ENCODE results near the gene BDH1.
"Not testable (repeated sequence)": the region's sequence is repeated elsewhere in the genome, so short reads cannot be mapped to it uniquely, and the experiment has no call there.

Gene BDH1, protein sequence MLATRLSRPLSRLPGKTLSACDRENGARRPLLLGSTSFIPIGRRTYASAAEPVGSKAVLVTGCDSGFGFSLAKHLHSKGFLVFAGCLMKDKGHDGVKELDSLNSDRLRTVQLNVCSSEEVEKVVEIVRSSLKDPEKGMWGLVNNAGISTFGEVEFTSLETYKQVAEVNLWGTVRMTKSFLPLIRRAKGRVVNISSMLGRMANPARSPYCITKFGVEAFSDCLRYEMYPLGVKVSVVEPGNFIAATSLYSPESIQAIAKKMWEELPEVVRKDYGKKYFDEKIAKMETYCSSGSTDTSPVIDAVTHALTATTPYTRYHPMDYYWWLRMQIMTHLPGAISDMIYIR

DNA sequence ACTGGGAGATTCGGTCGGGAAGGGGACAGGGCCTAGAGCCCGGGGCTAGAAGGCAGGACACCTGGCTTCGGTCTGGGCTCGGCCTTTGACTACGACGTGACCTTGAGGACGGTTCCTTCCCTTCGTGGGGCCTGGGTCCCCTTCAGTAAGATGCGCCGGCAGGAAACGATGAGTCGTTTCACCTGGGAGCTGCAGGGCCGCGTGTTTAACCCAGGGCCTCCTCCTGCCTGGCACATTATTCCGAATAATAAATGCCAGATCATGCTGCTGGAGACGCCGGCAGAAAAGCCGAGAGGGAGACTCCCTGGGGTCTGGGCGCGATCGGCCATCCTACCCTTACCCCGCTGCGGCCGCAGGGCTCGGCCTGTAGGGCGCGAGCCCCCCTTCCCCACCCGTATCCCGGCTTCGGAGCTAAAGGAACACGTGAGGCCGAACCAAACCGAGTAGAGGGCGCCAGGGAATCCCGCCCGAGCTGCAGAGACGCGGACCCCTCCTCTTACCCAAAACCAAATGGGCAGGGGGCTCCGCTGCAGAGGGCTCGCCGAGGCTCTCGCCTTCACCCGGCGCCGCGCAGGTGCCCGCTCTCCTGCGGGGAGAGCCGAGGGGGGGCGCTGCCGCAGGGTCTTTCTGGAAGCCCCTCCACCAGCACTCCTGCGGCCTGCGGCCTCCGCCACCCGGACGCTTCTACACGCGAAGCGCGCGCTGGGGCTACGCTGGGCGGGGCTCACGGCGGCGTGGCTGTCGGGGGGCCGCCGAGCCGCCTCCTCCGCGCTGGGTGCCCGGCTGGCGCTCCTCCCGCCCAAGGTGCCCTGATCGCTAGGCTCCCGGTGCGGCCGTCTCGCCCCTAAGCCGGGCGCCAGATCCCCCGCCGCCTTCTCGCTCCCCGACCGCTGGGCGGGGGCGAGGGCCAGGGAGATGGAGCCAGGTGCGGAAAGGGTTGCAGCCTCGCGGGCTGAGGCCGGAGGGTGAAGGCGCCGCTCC, at the start of gene BDH1:
Gene BDH1, minus strand, starts transcription at position 688 of the 981 bp plus-strand sequence. CDS start 9,525 bp downstream, outside the sequence.
- Mint-ChIP-seq H3K9me3 (no peaks in the 10 kb centered on the region), H3K4me1 (peaks cover 16% of the 10 kb centered on the region), H3K36me3 (ENCODE audit: low read depth) (peaks cover 24% of the 10 kb centered on the region), H3K27ac (peak within 1 kb of the TSS; percentile 91), H3K27me3 (peaks cover 7% of the 10 kb centered on the region), H3K4me3 (peak within 1 kb of the TSS; percentile 89)
- ATAC-seq (peak; percentile 44), DNase-seq (peak; percentile 79)

DNA sequence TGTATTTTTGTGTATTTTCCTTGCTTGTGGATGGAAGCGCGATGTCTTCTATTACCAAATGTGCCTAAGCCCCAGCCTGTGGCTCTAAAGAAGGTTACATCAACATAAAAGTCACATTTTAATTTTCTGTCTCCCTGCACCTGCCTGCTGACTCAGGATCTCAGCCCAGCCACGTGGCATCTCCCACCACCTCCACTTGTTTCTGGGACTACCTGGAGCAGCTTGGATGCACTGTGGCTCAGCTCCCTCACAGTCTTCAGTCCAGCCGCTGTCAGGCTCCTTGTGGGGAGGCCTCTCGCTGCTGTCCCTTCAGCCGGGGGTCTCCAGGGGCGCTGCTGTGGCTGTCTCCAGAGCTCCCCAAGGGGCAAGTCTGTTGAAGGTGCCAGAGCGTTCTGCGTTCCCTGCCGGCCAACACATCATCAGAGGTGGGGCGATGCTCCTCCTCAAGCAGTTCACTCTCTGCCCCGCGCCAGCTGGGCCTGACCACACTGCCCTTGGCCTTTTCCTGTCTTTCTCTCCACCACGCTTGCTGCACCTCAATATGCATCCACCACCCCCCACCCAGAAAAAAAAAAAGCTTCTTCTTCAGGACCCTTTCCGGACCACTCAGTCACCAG, 47.7 kb upstream of the BDH1 start:
- Mint-ChIP-seq H3K9me3 (no peaks in the 10 kb centered on the region), H3K27ac (peak overlapping the region; percentile 35), H3K4me3 (no peak overlapping the region), H3K4me1 (peaks cover 5% of the 10 kb centered on the region), H3K36me3 (ENCODE audit: low read depth) (peaks cover 15% of the 10 kb centered on the region), H3K27me3 (no peaks in the 10 kb centered on the region)
- DNase-seq (no peak), ATAC-seq (no peak)

DNA sequence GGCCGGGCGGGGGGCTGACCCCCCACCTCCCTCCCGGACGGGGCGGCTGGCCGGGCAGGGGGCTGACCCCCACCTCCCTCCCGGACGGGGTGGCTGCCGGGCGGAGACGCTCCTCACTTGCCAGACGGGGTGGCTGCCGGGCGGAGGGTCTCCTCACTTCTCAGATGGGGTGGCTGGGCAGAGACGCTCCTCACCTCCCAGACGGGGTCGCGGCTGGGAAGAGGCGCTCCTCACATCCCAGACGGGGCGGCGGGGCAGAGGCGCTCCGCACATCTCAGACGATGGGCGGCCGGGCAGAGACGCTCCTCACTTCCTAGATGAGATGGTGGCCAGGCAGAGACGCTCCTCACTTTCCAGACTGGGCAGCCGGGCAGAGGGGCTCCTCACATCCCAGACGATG, 46.6 kb upstream of the BDH1 start:
- H3K4me3 Mint-ChIP-seq; ATAC-seq; H3K27ac Mint-ChIP-seq; H3K27me3 Mint-ChIP-seq; H3K4me1 Mint-ChIP-seq; DNase-seq; H3K36me3 Mint-ChIP-seq (ENCODE audit: low read depth); H3K9me3 Mint-ChIP-seq: not testable (repeated sequence)

DNA sequence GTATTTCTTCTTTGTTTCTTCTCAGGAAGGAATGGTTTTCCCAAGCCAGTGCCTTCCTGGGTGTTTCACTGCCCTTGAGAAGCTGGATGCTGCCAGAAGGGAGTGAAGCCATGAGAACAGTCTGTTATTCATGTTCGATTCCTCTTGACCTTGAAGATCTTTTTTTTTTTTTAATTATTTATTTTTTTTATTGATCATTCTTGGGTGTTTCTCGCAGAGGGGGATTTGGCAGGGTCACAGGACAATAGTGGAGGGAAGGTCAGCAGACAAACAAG, 45.7 kb upstream of the BDH1 start:
- H3K4me3 Mint-ChIP-seq; H3K4me1 Mint-ChIP-seq; ATAC-seq; H3K36me3 Mint-ChIP-seq (ENCODE audit: low read depth); H3K9me3 Mint-ChIP-seq; DNase-seq; H3K27ac Mint-ChIP-seq; H3K27me3 Mint-ChIP-seq: not testable (repeated sequence)

DNA sequence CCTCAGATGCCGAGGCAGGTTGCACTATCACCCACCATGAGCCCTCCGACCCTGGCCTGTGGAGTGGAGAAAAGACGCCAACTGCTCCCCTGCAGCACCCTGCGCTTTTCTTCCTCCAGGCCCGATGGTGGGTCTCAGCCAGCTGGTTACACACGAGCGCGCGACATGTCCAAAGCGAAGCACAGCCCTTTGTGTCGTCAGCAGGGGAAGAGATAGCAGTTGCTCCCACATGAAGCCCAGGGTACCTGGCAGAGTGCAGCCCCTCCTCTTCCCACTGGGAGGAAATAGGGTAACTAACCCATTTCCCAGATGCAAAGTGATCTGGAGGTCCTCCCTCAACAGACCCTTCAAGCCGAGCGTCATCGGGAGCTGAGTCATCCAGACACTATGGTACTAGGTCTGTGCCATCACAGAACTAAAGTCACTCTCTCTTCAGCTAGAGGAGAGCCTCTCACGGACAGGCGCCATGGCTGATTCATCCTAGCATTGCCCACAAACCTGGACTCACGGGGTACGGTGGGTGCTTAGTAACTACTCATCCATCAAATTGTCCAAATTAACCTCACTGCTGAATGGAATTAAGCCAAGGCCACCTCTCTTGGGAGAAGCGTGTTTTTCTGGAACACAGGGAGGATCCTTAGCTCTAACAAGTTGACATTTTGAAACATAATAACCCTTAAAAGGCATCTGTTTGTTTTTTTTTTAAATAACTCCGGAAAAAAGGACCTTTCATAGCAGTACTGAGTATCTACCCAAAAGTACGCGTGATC, 45.2 kb upstream of the BDH1 start:
- peaks cover 2% of the 10 kb centered on the region for H3K36me3 Mint-ChIP-seq (ENCODE audit: low read depth)
- H3K27me3 Mint-ChIP-seq, result no peaks in the 10 kb centered on the region
- peaks cover 5% of the 10 kb centered on the region for H3K4me1 Mint-ChIP-seq
- H3K27ac Mint-ChIP-seq, result no peak overlapping the region
- ATAC-seq (peak; percentile 41), DNase-seq (no peak)
- no peak overlapping the region for H3K4me3 Mint-ChIP-seq
- H3K9me3 Mint-ChIP-seq, result no peaks in the 10 kb centered on the region

DNA sequence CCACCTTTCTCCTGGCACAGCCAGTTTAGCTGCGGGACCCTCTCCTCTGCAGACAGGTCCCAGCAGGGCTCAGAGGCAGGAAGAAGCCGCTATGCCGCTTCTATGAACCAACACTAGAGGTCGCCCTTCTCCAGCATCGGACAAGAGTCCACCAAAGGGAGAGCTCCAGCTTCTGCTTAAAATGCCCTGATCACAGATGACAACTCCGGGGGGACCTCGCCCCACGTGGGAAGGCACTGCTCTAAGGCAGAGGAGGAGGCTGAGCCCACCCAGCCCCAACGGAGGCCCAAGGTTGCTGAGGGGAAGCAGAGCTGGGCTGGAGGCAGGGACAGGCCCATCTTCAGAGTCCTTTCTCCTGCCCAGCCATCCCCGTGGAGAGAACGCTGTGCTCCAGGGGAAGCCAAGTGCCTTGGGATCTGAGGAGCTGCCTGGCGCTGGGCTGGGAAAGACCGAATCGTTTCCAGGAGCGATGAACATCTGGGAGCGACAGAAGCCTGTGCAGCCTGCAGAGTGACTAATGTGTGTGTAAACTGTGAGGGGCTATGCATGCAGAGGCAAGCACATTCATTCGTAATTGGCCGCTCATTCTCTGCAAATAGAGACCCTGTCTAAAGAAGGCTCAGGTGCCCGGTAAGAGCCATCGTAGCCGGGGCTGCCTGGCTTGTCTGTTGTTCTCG, 43.5 kb upstream of the BDH1 start:
- no peaks in the 10 kb centered on the region for H3K27me3 Mint-ChIP-seq
- ATAC-seq (peak; percentile 98), DNase-seq (peak; percentile 76)
- H3K36me3 Mint-ChIP-seq (ENCODE audit: low read depth), result peaks cover 2% of the 10 kb centered on the region
- H3K4me1 Mint-ChIP-seq, result peaks cover 5% of the 10 kb centered on the region
- H3K9me3 Mint-ChIP-seq, result no peaks in the 10 kb centered on the region
- H3K4me3 Mint-ChIP-seq, result no peak overlapping the region
- H3K27ac Mint-ChIP-seq, result no peak overlapping the region

DNA sequence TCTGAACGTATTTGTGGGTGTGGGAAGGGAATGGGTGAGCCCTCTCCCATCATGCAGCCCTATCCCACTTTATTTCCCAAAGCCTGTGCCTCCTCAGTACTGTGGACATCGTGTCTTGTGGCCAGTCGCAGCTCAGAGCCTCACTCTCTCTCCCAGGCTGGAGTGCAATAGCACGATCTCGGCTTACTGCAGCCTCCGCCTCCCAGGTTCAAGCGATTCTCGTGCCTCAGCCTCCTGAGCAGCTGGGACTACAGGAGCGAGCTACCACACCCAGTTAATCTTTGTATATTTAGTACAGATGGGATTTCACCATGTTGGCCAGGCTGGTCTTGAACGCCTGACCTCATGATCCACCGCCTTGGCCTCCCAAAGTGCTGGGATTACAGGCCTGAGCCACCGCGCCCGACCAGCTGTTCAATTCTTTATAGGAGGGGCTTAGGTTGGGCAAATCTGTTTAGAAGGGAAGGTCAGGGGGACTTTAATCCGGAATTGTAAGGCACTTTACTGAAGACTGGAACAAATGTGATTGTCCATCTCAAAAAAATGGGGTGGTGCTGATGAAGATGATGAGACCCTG, 42.7 kb upstream of the BDH1 start:
- Mint-ChIP-seq H3K27ac (no peak overlapping the region), H3K36me3 (ENCODE audit: low read depth) (no peaks in the 10 kb centered on the region), H3K4me1 (peaks cover 5% of the 10 kb centered on the region), H3K4me3 (no peak overlapping the region), H3K27me3 (no peaks in the 10 kb centered on the region), H3K9me3 (no peaks in the 10 kb centered on the region)
- DNase-seq, result no peak
- no peak for ATAC-seq

DNA sequence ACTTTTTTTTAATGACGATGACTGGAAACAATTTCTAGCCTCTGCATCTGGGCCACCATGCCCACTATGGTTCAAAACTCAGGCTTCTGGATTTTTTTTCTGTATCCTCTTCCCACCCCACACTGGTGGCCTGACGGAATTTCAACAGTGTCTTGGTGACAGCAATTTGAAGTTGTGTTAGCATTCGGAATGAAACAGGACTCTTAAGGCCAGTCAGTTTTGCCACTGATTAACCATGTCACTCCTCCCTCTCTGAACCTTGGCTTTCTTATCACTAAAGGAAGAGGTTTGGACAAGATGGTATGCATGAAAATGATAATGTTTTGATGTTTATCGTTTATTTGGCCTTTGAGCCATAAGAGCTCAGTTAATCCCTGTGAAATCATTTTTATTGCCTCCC, 41.6 kb upstream of the BDH1 start:
- H3K4me1 Mint-ChIP-seq, result peaks cover 15% of the 10 kb centered on the region
- H3K36me3 Mint-ChIP-seq (ENCODE audit: low read depth), result peaks cover 4% of the 10 kb centered on the region
- H3K27ac Mint-ChIP-seq, result no peak overlapping the region

DNA sequence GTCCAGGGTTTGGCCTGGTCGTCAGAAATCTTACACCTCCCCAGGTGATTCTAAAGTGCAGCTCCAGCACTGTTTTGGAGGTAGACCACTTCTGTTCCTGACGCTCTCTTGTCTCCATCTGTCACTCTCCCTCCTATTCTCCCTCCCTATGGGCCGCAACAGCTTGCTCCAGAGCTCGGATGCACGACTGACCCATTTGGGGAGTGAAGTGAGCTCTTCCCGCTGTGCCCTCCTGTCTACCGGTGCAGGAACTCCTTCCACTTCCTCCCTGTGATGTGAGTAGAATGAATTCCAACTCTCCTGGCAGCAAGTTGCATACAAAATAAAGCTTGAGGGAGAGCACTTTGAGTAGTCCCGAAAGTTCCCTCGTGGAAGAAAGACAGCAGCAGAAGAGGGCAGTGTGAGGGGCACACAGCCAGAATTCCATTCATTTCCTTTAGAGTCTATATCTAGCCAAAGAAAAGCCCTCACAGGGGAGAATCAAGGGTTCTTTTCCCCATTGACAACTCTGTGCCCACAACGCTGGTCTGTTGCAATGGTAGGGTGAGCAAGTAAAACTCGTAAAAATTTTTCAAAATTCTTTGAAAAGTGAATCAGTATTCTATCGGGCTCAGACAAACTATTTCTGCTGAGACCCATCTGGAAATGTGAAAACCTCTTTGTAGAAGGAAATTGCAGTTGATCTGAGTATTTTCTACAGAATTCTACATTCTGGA, 39.9 kb upstream of the BDH1 start:
- Mint-ChIP-seq H3K4me3 (no peak overlapping the region), H3K9me3 (no peaks in the 10 kb centered on the region), H3K27me3 (no peaks in the 10 kb centered on the region), H3K36me3 (ENCODE audit: low read depth) (peaks cover 4% of the 10 kb centered on the region), H3K4me1 (peaks cover 29% of the 10 kb centered on the region), H3K27ac (no peak overlapping the region)
- DNase-seq (no peak), ATAC-seq (no peak)

More for the DNA sequence above, 41.6 kb upstream of the BDH1 start:
- DNase-seq (no peak), ATAC-seq (no peak)
- H3K4me3 Mint-ChIP-seq, result no peak overlapping the region
- no peaks in the 10 kb centered on the region for H3K9me3 Mint-ChIP-seq
- H3K27me3 Mint-ChIP-seq, result no peaks in the 10 kb centered on the region

DNA sequence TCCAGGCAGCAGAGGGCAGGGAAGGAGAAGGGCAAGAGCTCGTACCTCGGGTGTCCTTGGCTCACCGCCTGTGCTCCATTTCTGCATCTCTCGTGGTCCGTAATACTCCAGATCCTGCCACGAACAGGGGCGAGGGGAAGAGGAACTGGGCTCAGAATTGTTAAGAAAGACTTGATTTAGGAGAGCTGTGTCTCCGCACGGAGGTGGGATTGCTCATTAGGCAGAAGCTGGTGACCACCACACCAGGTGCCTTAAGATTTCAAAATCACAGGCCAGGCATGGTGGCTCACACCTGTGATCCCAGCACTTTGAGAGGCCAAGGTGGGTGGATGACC, 37.2 kb upstream of the BDH1 start:
- H3K4me1 Mint-ChIP-seq, result peaks cover 31% of the 10 kb centered on the region

DNA sequence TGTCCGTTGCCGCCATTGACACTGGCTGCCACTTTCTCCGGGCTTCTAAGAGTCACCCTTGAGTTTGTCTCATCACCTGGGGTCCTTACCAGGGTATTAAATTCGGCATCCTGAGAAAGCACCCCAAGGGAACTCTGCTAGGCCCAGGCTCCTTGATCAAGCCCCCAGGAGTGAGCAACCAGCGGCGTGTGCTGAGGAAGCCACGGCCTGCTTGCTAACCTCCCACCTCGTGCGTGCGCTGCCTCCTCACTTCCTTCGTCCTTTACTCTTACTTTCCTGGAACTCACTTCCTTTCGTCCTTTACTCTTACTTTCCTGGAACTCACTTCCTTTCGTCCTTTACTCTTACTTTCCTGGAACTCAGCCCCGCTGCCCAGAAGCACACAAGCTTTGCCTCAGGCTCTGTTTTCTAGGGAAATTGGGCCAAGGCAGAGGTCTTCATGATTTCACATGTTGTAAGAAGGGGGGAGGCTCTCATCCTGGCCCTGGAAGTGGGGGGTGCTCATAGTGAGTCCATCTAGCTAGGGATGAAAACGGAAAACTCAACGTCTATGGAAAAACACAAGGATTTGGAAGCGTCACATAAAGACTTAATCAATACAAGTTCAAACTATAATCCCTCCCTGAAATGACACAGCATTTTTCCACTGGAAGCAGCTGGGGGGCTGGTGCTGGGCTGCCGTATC, 36.7 kb upstream of the BDH1 start:
- Mint-ChIP-seq H3K27me3 (no peaks in the 10 kb centered on the region), H3K9me3 (no peaks in the 10 kb centered on the region), H3K4me1 (peaks cover 31% of the 10 kb centered on the region), H3K4me3 (peak overlapping the region; percentile 49), H3K36me3 (ENCODE audit: low read depth) (peaks cover 4% of the 10 kb centered on the region), H3K27ac (peak overlapping the region; percentile 90)
- ATAC-seq (peak; percentile 70), DNase-seq (peak; percentile 58)

More for the DNA sequence above, 37.2 kb upstream of the BDH1 start:
- Mint-ChIP-seq H3K27ac (peak overlapping the region; percentile 90), H3K9me3 (no peaks in the 10 kb centered on the region), H3K27me3 (no peaks in the 10 kb centered on the region), H3K36me3 (ENCODE audit: low read depth) (peaks cover 4% of the 10 kb centered on the region), H3K4me3 (peak overlapping the region; percentile 49)
- ATAC-seq (no peak), DNase-seq (no peak)

DNA sequence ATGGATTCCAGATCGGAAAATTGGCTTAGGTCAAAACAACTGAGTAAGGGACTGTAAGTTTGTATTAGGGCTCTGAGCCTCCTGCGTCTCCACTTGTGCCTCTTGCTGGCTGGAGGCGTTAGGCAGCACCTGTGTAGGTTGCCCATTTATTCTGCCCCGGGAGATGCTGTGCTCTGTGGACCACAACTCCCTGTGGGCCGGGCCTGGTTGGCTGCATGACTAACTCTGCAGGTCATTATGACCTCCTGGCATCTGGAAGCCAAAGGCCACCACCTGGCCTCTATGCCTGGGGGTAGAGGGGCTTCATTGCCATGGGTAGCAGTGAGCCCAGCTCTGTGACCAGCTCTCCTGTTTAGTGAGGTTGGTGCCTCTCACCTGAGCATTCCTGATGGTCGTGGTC, 36.0 kb upstream of the BDH1 start:
- peaks cover 31% of the 10 kb centered on the region for H3K4me1 Mint-ChIP-seq
- peaks cover 4% of the 10 kb centered on the region for H3K36me3 Mint-ChIP-seq (ENCODE audit: low read depth)
- H3K9me3 Mint-ChIP-seq, result no peaks in the 10 kb centered on the region
- DNase-seq (no peak), ATAC-seq (peak; percentile 26)
- H3K27ac Mint-ChIP-seq, result peak overlapping the region; percentile 90
- H3K4me3 Mint-ChIP-seq, result peak overlapping the region; percentile 49
- no peaks in the 10 kb centered on the region for H3K27me3 Mint-ChIP-seq
